Natural killer cell (primary cell): Measurements from ENCODE around the gene SCGB1D4. TPM values are rescaled to one million over a fixed set of nuclear protein-coding genes. Genes with fewer than 3 reads are reported as not detected.
"Not testable (repeated sequence)": the region's sequence is repeated elsewhere in the genome, so short reads cannot be mapped to it uniquely, and the experiment has no call there.

Experiments used
- ATAC-seq, 3 donors: fragments of 150-1000 bp in 2 of 3; fragments of 200-7000 bp in 1 of 3; cut with Tn5 transposase; 1 replicate in 1 of 3; 2 replicates in 2 of 3; pipeline ENCODE4 v1.10.0; 2021; ENCODE audit warnings: mild to moderate bottlenecking in 2 of 3, moderate library complexity in 2 of 3
- DNase-seq, 2 donors: peaks; one replicate each; pipeline versions ENCODE4 v3.0.0 to v3.0.0-alpha.2; 2013 to 2021; ENCODE audit warnings: mixed read lengths in 1 of 2
- H3K27ac ChIP-seq: one replicate; pipeline ENCODE4 v1.5.1; 2013; ENCODE audit warnings: mild to moderate bottlenecking, low read length
- H3K27me3 ChIP-seq: one replicate; pipeline ENCODE4 v1.6.1; 2013; ENCODE audit warnings: low read length; ENCODE audit not compliant: control insufficient read depth, insufficient read depth
- H3K36me3 ChIP-seq: one replicate; pipeline ENCODE4 v1.6.1; 2013; ENCODE audit warnings: low read length; ENCODE audit not compliant: control insufficient read depth, insufficient read depth
- H3K4me1 ChIP-seq: one replicate; pipeline ENCODE4 v1.6.1; 2013; ENCODE audit warnings: low read length; ENCODE audit not compliant: control insufficient read depth, insufficient read depth
- H3K4me3 ChIP-seq: one replicate; pipeline ENCODE4 v1.5.1; 2013; ENCODE audit warnings: low read length
- H3K9me3 ChIP-seq: one replicate; pipeline ENCODE4 v1.6.1; 2013; ENCODE audit warnings: low read length; ENCODE audit not compliant: control insufficient read depth, insufficient read depth
- H3K27ac Mint-ChIP-seq, 2 donors: one replicate each; pipeline ENCODE4 v1.8.0; 2022; ENCODE audit warnings: mild to moderate bottlenecking in 2 of 2, mixed read lengths in 2 of 2, moderate library complexity in 1 of 2
- H3K27me3 Mint-ChIP-seq, 2 donors: one replicate each; pipeline ENCODE4 v1.8.0; 2022; ENCODE audit warnings: low read depth in 2 of 2, mixed read lengths in 2 of 2
- H3K36me3 Mint-ChIP-seq: one replicate; pipeline ENCODE4 v1.8.0; 2022; ENCODE audit warnings: mixed read lengths
- H3K4me1 Mint-ChIP-seq, 2 donors: one replicate each; pipeline ENCODE4 v1.8.0; 2022; ENCODE audit warnings: mixed read lengths in 2 of 2
- H3K4me3 Mint-ChIP-seq: one replicate; pipeline ENCODE4 v1.8.0; 2022; ENCODE audit warnings: mild to moderate bottlenecking, moderate library complexity, mixed read lengths
- H3K9me3 Mint-ChIP-seq, 2 donors: one replicate each; pipeline ENCODE4 v1.8.0; 2022; ENCODE audit warnings: mixed read lengths in 2 of 2
- WGBS: methylation state at CpG from one replicate; pipeline ENCODE4 v1.1.7; 2013; ENCODE audit warnings: missing lambda C conversion rate; ENCODE audit not compliant: insufficient coverage; 5-methylcytosine and 5-hydroxymethylcytosine counted together
- intact Hi-C: fragments of 100-400 bp; cut with micrococcal nuclease; formaldehyde crosslinking; loops from one replicate; pipeline ENCODE4 v1.14.2; 2022
- total RNA-seq, 4 donors: library from RNA; stranded (reverse); fragments of 120-200 nt in 1 of 4; gene quantifications; one replicate each; pipeline versions ENCODE4 v1.2.3 to v1.2.4, GENCODE V29; 2013 to 2022
- TF ChIP-seq, protein P1 (sequence below): fragments of 200-600 bp; IDR thresholded peaks from one replicate; pipeline ENCODE4 v1.8.0; 2022; ENCODE audit warnings: antibody characterized with exemption

Gene SCGB1D4
- total RNA-seq, 3 donors from 2014 or later (not counting 1 experiment from before 2014, with no cell fraction given), result not detected

DNA sequence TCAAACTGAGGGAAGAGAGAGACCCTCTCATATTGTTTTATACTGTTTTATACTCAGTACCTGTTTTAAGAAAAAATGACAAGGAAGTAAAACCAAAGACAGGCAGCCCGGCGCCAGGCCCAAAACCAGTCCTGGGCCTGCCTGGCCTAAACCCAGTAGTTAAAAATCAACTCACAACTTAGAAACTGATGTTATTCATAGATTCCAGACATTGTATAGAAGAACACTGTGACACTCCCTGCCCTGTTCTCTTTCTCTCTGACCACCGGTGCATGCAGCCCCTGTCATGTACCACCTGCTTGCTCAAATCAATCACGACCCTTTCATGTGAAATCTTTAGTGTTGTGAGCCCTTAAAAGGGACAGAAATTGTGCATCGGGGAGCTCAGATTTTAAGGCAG is 26.9 kb upstream of the SCGB1D4 start:
- H3K36me3 Mint-ChIP-seq, H3K27me3 ChIP-seq, ATAC-seq, H3K4me3 ChIP-seq, H3K4me1 ChIP-seq, H3K4me1 Mint-ChIP-seq, H3K9me3 ChIP-seq, H3K27ac ChIP-seq, H3K4me3 Mint-ChIP-seq, H3K36me3 ChIP-seq, DNase-seq, H3K9me3 Mint-ChIP-seq, intact Hi-C loops, H3K27ac Mint-ChIP-seq: not testable (repeated sequence)
- peaks cover under 1 to 10% of the 10 kb centered on the region in 2 donors for H3K27me3 Mint-ChIP-seq
- 72% methylated on average over 5 of the region's 5 CpGs for WGBS

DNA sequence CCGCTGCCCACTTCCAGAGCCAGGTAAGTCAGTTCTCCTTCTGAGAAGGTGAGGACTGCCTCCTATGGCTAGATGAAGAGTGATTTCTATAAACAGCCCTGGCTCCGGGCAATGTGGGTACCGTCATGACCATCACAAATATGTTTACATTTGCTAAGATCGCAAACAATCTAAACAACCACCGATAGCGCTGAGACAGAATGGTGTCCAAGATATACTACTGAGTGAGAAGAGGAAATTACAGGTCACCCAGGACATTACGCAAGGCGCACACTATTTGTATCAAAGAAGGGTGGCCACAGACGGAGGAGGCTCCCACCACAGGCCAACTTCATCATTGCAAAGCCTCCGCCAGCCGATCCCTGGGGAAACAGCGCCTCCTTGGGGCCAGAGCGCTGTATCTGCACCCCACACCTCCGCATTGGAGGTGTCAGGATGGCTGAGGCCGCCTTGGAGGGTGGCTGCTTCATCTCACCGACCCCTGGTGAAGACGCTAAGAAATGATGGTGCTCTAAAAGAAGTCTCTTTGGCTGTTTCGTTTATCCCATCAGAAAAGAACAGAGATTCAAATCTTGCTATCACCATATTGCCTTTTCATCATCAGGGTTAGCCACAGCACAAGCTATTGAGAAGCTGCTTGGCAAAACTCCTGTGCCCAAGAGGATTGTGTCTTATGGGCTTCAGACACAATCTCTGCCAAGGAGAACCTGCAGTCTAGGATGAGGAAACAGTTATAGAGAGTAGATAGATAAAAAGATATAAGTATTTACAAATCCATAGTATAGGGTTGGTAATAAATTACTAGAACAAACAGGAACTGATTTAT is 26.1 kb upstream of the SCGB1D4 start:
- peaks cover 0 to 11% of the 10 kb centered on the region in 2 donors for H3K27me3 Mint-ChIP-seq
- TF ChIP-seq, protein P1, sequence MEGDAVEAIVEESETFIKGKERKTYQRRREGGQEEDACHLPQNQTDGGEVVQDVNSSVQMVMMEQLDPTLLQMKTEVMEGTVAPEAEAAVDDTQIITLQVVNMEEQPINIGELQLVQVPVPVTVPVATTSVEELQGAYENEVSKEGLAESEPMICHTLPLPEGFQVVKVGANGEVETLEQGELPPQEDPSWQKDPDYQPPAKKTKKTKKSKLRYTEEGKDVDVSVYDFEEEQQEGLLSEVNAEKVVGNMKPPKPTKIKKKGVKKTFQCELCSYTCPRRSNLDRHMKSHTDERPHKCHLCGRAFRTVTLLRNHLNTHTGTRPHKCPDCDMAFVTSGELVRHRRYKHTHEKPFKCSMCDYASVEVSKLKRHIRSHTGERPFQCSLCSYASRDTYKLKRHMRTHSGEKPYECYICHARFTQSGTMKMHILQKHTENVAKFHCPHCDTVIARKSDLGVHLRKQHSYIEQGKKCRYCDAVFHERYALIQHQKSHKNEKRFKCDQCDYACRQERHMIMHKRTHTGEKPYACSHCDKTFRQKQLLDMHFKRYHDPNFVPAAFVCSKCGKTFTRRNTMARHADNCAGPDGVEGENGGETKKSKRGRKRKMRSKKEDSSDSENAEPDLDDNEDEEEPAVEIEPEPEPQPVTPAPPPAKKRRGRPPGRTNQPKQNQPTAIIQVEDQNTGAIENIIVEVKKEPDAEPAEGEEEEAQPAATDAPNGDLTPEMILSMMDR, result peak; percentile 56
- DNase-seq (peak; percentile 49 to 66), ATAC-seq (peak; percentile 83 to 97 (median 86))
- Histone ChIP-seq H3K27ac (no peak overlapping the region), H3K27me3 (no peaks in the 10 kb centered on the region), H3K36me3 (no peaks in the 10 kb centered on the region), H3K9me3 (no peaks in the 10 kb centered on the region), H3K4me1 (no peaks in the 10 kb centered on the region), H3K4me3 (no peak overlapping the region)
- H3K27ac Mint-ChIP-seq, result no peak overlapping the region
- H3K36me3 Mint-ChIP-seq, result no peaks in the 10 kb centered on the region
- WGBS, result 28% methylated on average over 17 of the region's 18 CpGs
- H3K9me3 Mint-ChIP-seq, result no peaks in the 10 kb centered on the region
- no peak overlapping the region for H3K4me3 Mint-ChIP-seq
- no peaks in the 10 kb centered on the region for H3K4me1 Mint-ChIP-seq
- intact Hi-C loops, result no loop called here

DNA sequence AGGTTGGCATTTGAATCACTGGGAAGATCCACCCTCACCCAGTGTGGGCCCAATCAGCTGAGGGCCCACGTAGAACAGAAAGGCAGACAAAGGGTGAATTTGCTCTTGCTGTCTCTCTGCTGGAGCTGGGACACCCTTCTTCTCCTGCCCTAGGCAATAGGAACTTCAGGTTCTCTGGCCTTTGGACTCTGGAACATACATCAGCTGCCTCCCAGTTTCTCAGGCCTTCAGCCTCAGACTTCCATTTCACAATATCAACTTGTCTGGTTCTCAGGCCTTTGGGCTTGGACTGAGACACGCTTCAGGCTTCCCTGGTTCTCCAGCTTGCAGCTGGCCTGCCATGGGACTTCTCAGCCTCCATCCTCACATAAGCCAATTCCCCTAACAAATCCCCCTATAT is 23.6 kb upstream of the SCGB1D4 start:
- no peak overlapping the region for H3K4me3 Mint-ChIP-seq
- intact Hi-C loops, result no loop called here
- H3K9me3 Mint-ChIP-seq, result no peaks in the 10 kb centered on the region
- Histone ChIP-seq H3K9me3 (no peaks in the 10 kb centered on the region), H3K27me3 (no peaks in the 10 kb centered on the region), H3K4me3 (no peak overlapping the region), H3K36me3 (no peaks in the 10 kb centered on the region), H3K27ac (no peak overlapping the region), H3K4me1 (no peaks in the 10 kb centered on the region)
- no peaks in the 10 kb centered on the region for H3K36me3 Mint-ChIP-seq
- H3K4me1 Mint-ChIP-seq, result no peaks in the 10 kb centered on the region
- no peak for DNase-seq
- ATAC-seq, result no peak
- H3K27ac Mint-ChIP-seq, result no peak overlapping the region
- peaks cover 0 to 15% of the 10 kb centered on the region in 2 donors for H3K27me3 Mint-ChIP-seq
- WGBS, result 80% methylated on average over 2 of the region's 2 CpGs
- TF ChIP-seq, protein P1, result no peak

DNA sequence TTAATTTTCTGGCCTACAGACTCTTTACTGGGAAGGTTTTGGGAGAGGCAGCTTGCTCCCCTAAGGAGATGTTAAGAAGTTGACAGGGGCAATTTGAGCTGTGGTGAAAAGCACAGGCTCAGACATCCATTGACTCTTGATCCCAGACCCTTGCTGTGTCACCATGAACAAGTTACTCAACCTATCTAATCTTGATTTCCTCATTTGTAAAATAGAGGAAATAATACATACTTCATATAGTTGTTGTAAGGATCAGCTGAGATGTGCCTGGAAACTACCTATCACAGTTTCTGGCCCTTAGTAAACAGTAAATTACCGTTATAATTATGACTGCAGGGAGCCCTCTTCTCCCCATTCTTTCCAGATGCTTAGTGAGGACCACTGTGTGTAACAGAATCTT is 16.6 kb upstream of the SCGB1D4 start:
- H3K4me3 Mint-ChIP-seq, result no peak overlapping the region

More for the DNA sequence above, 16.6 kb upstream of the SCGB1D4 start:
- intact Hi-C loops, result no loop called here
- Mint-ChIP-seq H3K4me1 (peaks cover 11 to 15% of the 10 kb centered on the region in 2 donors), H3K36me3 (no peaks in the 10 kb centered on the region), H3K9me3 (no peaks in the 10 kb centered on the region), H3K27me3 (peaks cover 7 to 28% of the 10 kb centered on the region in 2 donors), H3K27ac (no peak overlapping the region)
- H3K4me1 ChIP-seq, result peaks cover 13% of the 10 kb centered on the region
- peaks cover 3% of the 10 kb centered on the region for H3K27me3 ChIP-seq
- no peak overlapping the region for H3K4me3 ChIP-seq
- no peak for DNase-seq
- TF ChIP-seq, protein P1, result no peak
- no peaks in the 10 kb centered on the region for H3K9me3 ChIP-seq
- 81% methylated on average over 1 of the region's 1 CpG for WGBS
- no peaks in the 10 kb centered on the region for H3K36me3 ChIP-seq
- no peak overlapping the region for H3K27ac ChIP-seq
- no peak for ATAC-seq
